SU-DHL-6 (cell line): ENCODE data around the gene SLC9A9.
"Not testable (repeated sequence)": the region's sequence is repeated elsewhere in the genome, so short reads cannot be mapped to it uniquely, and the experiment has no call there.

Experiments used
- H2AFZ ChIP-seq: fragments of 200-600 bp; sonication (generic); 2 replicates; pipeline ENCODE4 v1.6.1; 2014; ENCODE audit warnings: low read depth, mild to moderate bottlenecking, moderate library complexity, mixed read lengths, antibody characterized with exemption, low read length; ENCODE audit not compliant: severe bottlenecking
- H3F3A ChIP-seq: fragments of 200-600 bp; shearing (Covaris generic); 2 replicates; pipeline ENCODE4 v1.6.0; 2016; ENCODE audit warnings: antibody characterized with exemption, mild to moderate bottlenecking; ENCODE audit not compliant: insufficient read depth
- H3K27ac ChIP-seq: fragments of 200-600 bp; sonication (generic); 2 replicates; pipeline ENCODE4 v1.5.1; 2016; ENCODE audit warnings: low read depth, mild to moderate bottlenecking, low read length, moderate library complexity, mixed read lengths
- H3K27me3 ChIP-seq: fragments of 200-600 bp; sonication (generic), shearing (Covaris generic); 2 replicates; pipeline ENCODE4 v1.6.0; 2014; ENCODE audit warnings: mild to moderate bottlenecking, low read length
- H3K36me3 ChIP-seq: fragments of 200-600 bp; sonication (generic); 2 replicates; pipeline ENCODE4 v1.6.1; 2014; ENCODE audit warnings: mild to moderate bottlenecking, low read length, mixed read lengths
- H3K4me2 ChIP-seq: fragments of 300-600, 200-600 bp; shearing (Covaris generic), sonication (generic); 2 replicates; pipeline ENCODE4 v1.6.0; 2014; ENCODE audit warnings: low read length, low read depth, mild to moderate bottlenecking; ENCODE audit not compliant: poor library complexity, severe bottlenecking
- H3K4me3 ChIP-seq: fragments of 200-600 bp; sonication (generic); 2 replicates; pipeline ENCODE4 v1.5.1; 2014; ENCODE audit warnings: antibody characterized with exemption, low read length, mild to moderate bottlenecking, mixed read lengths; ENCODE audit not compliant: insufficient read depth, poor library complexity, severe bottlenecking
- H3K79me2 ChIP-seq: fragments of 200-600 bp; sonication (generic); 2 replicates; pipeline ENCODE4 v1.6.1; 2014; ENCODE audit warnings: mild to moderate bottlenecking, low read length, moderate library complexity; ENCODE audit not compliant: insufficient read depth
- H3K9ac ChIP-seq: fragments of 200-600 bp; sonication (generic); 2 replicates; pipeline ENCODE4 v1.7.0; 2014; ENCODE audit warnings: mild to moderate bottlenecking, low read length
- H3K9me2 ChIP-seq: fragments of 200-600 bp; sonication (generic); replicated peaks from 2 replicates; pipeline ENCODE4 v1.6.1; 2014; ENCODE audit warnings: low read length; ENCODE audit not compliant: insufficient read depth
- H3K9me3 ChIP-seq: fragments of 200-600 bp; sonication (generic); 2 replicates; pipeline ENCODE4 v1.6.1; 2014; ENCODE audit warnings: low read length, mixed read lengths; ENCODE audit not compliant: insufficient read depth
- H4K20me1 ChIP-seq: fragments of 200-600 bp; sonication (generic); 2 replicates; pipeline ENCODE4 v1.6.1; 2014; ENCODE audit warnings: low read depth, mild to moderate bottlenecking, antibody characterized with exemption, low read length, moderate library complexity, mixed read lengths
- EZH2phosphoT487 ChIP-seq: fragments of 200-600 bp; sonication (generic), shearing (Covaris generic); conservative IDR thresholded peaks from 2 replicates; pipeline ENCODE4 v1.6.1; 2018; ENCODE audit warnings: mild to moderate bottlenecking, antibody characterized with exemption, low read length, moderate library complexity, mixed read lengths
- TF ChIP-seq, protein P1 (sequence below): fragments of 200-600 bp; sonication (generic); IDR thresholded peaks from one replicate; pipeline ENCODE4 v1.5.1; 2017; ENCODE audit warnings: antibody characterized with exemption, mild to moderate bottlenecking, low read length, moderate library complexity; ENCODE audit not compliant: insufficient read depth, poor library complexity, severe bottlenecking

The SLC9A9 gene

DNA sequence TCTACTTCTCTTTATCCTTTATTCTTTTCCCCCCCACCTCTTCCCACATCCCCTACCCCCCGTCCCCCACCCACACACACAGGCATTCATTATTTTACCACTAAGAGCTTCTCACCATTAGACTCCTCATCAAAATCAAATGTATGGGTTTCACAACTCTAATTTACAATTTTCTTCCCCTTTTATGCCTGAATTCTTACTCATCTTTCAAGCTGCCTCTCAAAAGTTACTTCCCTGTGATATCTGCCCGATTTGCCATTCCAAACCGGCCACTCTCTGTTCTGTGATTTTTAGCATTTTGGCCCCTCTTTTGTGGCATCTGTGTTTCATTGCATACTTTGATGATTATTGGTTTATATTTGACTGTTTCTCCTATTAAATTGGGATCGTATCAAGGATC lies 42.2 kb downstream of the SLC9A9 start:
- H2AFZ ChIP-seq = no peak overlapping the region

DNA sequence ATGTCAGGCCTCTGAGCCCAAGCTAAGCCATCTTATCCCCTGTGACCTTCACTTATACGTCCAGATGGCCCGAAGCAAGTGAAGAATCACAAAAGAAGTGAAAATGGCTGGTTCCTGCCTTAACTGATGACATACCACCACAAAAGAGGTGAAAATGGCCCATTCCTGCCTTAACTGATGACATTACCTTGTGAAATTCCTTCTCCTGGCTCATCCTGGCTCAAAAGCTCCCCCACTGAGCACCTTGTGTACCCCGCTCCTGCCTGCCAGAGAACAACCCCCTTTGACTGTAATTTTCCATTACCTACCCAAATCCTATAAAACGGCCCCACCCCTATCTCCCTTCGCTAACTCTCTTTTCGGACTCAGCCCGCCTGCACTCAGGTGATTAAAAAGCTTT lies 42.8 kb downstream of the SLC9A9 start:
- not testable (repeated sequence) for H3K9me2 ChIP-seq, H3K79me2 ChIP-seq, H3K4me3 ChIP-seq, H3K9ac ChIP-seq, H3F3A ChIP-seq, H3K27me3 ChIP-seq, H3K9me3 ChIP-seq, H3K27ac ChIP-seq, H4K20me1 ChIP-seq, H3K4me2 ChIP-seq, H3K36me3 ChIP-seq, H2AFZ ChIP-seq

More for the DNA sequence above, 42.2 kb downstream of the SLC9A9 start:
- TF ChIP-seq, protein P1, sequence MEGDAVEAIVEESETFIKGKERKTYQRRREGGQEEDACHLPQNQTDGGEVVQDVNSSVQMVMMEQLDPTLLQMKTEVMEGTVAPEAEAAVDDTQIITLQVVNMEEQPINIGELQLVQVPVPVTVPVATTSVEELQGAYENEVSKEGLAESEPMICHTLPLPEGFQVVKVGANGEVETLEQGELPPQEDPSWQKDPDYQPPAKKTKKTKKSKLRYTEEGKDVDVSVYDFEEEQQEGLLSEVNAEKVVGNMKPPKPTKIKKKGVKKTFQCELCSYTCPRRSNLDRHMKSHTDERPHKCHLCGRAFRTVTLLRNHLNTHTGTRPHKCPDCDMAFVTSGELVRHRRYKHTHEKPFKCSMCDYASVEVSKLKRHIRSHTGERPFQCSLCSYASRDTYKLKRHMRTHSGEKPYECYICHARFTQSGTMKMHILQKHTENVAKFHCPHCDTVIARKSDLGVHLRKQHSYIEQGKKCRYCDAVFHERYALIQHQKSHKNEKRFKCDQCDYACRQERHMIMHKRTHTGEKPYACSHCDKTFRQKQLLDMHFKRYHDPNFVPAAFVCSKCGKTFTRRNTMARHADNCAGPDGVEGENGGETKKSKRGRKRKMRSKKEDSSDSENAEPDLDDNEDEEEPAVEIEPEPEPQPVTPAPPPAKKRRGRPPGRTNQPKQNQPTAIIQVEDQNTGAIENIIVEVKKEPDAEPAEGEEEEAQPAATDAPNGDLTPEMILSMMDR = no peak
- no peak for TF ChIP-seq EZH2phosphoT487
- Histone ChIP-seq H3K4me3 (no peak overlapping the region), H3K79me2 (no peaks in the 10 kb centered on the region), H3K36me3 (no peaks in the 10 kb centered on the region), H3K27me3 (no peaks in the 10 kb centered on the region), H3F3A (no peaks in the 10 kb centered on the region), H4K20me1 (no peaks in the 10 kb centered on the region), H3K9ac (no peak overlapping the region), H3K27ac (no peak overlapping the region), H3K4me2 (no peak overlapping the region), H3K9me3 (no peaks in the 10 kb centered on the region), H3K9me2 (no peaks in the 10 kb centered on the region)

DNA sequence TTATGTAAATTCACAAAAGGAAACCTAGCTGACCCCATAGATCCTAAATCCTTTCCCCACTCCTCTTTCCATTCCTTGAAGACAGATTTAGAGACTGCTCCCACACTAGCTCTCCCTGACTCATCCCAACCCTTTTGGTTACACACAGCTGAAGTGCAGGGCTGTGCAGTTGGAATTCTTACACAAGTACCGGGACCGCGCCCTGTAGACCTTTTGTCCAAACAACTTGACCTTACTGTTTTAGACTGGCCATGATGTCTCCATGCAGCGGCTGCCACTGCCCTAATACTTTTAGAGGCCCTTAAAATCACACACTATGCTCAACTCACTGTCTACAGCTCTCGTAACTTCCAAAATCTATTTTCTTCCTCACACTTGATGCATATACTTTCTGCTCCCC lies 47.2 kb downstream of the SLC9A9 start:
- H3K36me3 ChIP-seq, H4K20me1 ChIP-seq, H3K27me3 ChIP-seq, H3K4me2 ChIP-seq, H3K9ac ChIP-seq, H3K9me2 ChIP-seq, H3K27ac ChIP-seq, H3K4me3 ChIP-seq, H2AFZ ChIP-seq, H3K9me3 ChIP-seq, H3K79me2 ChIP-seq, H3F3A ChIP-seq: not testable (repeated sequence)

DNA sequence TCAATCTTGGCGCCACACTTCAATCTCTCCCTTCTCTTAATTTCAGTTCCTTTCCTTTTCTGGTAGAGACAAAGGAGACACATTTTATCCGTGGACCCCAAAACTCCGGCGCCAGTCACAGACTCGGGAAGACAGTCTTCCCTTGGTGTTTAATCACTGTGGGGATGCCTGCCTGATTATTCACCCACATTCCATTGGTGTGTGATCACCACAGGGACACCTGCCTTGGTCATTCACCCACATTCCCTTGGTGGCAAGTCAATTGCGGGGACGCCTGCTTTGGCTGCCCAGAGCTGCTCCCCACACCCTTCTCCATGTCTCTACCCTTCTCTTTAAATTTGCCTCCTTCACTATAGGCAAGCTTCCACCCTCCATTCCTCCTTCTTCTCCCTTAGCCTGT lies 50.1 kb downstream of the SLC9A9 start:
- not testable (repeated sequence) for H3K27me3 ChIP-seq, H3K9me2 ChIP-seq, H3K9me3 ChIP-seq, H3K79me2 ChIP-seq, H3K36me3 ChIP-seq, H3K9ac ChIP-seq, H3K4me3 ChIP-seq, H4K20me1 ChIP-seq, H3F3A ChIP-seq, H3K27ac ChIP-seq, H3K4me2 ChIP-seq, H2AFZ ChIP-seq

DNA sequence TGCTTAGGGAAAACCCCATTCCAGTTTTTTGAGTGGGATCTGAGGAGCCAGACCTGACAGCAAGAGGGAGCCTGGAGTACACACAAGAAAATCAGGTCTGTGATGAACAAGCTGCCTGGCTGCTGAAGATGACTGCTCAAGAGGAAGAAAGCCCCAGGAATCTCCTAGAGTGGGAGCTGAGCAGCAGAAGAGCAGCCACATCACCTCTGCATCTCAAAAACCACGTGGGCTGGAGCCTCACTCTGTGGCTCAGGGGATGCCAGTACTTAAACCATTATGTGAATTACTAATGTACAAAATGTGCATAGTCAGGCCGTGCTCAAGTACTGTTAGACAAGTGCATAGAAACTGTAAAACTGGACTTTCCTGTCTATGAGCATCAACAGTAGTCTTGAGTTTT lies 52.4 kb downstream of the SLC9A9 start:
- no peaks in the 10 kb centered on the region for H3K79me2 ChIP-seq
- no peak overlapping the region for H3K27ac ChIP-seq
- no peak overlapping the region for H2AFZ ChIP-seq
- no peak overlapping the region for H3K4me2 ChIP-seq
- TF ChIP-seq, protein P1 = no peak
- no peak for TF ChIP-seq EZH2phosphoT487
- no peaks in the 10 kb centered on the region for H3K27me3 ChIP-seq
- no peaks in the 10 kb centered on the region for H4K20me1 ChIP-seq
- no peak overlapping the region for H3K4me3 ChIP-seq
- no peak overlapping the region for H3K9ac ChIP-seq
- no peaks in the 10 kb centered on the region for H3K36me3 ChIP-seq
- H3K9me2 ChIP-seq = no peaks in the 10 kb centered on the region
- H3F3A ChIP-seq = no peaks in the 10 kb centered on the region
- H3K9me3 ChIP-seq = no peaks in the 10 kb centered on the region
